ENCODE measurements around the gene VAC14.

The VAC14 gene

DNA sequence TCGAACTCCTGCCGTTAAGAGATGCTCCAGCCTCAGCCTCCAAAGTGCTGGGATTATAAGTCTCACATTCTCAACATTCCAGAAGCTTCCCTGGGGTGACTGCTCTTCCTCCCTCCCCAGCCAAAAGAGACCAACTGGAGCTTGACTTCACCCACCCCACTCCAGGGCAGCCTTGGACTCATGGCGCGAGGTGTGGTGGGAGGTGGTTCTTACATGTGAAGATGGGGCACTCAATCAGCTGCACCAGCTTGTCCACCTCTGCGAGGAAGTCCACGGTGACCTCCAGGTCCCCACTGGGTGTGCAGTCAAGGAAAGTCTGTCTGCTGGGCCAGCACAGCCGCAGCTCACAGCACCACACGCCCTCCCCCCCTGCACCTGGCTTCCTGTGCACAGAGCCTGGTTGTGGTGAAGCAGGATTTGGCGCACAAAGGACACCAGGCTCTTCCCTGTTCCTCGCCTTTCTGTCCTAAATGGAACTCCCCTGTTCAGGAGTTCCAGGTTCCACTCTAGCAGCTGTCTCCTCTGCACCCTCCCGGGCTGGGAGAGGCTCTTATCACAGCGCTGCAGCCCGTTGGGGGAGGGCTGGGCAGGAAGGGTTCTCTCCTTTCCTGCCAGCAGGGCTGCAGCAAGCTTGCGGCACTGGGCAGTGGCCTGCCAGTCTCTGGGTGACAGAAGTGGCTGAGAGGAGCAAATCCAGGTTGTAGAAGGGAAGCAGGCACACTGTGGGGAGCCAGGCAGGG is 105.5 kb downstream of the VAC14 start:
- TF ChIP-seq SIN3A (IDR thresholded peaks at IDR 0.05; ENCODE audit: borderline replicate concordance, insufficient read depth, low read length) (no peak), POLR2AphosphoS5 (IDR thresholded peaks at IDR 0.05; ENCODE audit: low read depth, low read length) (no peak), FOXP2 (optimal IDR thresholded peaks at IDR 0.05; ENCODE audit: borderline replicate concordance, extremely low read depth, extremely low read length, insufficient read depth) (no peak), TAF1 (IDR thresholded peaks at IDR 0.05; ENCODE audit: borderline replicate concordance, insufficient read depth, low read length) (no peak)
- TF ChIP-seq, protein P1, sequence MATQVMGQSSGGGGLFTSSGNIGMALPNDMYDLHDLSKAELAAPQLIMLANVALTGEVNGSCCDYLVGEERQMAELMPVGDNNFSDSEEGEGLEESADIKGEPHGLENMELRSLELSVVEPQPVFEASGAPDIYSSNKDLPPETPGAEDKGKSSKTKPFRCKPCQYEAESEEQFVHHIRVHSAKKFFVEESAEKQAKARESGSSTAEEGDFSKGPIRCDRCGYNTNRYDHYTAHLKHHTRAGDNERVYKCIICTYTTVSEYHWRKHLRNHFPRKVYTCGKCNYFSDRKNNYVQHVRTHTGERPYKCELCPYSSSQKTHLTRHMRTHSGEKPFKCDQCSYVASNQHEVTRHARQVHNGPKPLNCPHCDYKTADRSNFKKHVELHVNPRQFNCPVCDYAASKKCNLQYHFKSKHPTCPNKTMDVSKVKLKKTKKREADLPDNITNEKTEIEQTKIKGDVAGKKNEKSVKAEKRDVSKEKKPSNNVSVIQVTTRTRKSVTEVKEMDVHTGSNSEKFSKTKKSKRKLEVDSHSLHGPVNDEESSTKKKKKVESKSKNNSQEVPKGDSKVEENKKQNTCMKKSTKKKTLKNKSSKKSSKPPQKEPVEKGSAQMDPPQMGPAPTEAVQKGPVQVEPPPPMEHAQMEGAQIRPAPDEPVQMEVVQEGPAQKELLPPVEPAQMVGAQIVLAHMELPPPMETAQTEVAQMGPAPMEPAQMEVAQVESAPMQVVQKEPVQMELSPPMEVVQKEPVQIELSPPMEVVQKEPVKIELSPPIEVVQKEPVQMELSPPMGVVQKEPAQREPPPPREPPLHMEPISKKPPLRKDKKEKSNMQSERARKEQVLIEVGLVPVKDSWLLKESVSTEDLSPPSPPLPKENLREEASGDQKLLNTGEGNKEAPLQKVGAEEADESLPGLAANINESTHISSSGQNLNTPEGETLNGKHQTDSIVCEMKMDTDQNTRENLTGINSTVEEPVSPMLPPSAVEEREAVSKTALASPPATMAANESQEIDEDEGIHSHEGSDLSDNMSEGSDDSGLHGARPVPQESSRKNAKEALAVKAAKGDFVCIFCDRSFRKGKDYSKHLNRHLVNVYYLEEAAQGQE (IDR thresholded peaks at IDR 0.05; ENCODE audit: insufficient read depth in 1 of 2, low read depth in 2 of 2, low read length in 2 of 2), result no peak

- TF ChIP-seq TAF1 (IDR thresholded peaks at IDR 0.05; ENCODE audit: borderline replicate concordance, insufficient read depth, low read length), result no peak
- no peak for TF ChIP-seq FOXP2 (optimal IDR thresholded peaks at IDR 0.05; ENCODE audit: borderline replicate concordance, extremely low read depth, extremely low read length, insufficient read depth)
- TF ChIP-seq, protein P1 (IDR thresholded peaks at IDR 0.05; ENCODE audit: insufficient read depth in 1 of 2, low read depth in 2 of 2, low read length in 2 of 2), result no peak
These were observed 106.1 kb downstream of the VAC14 start for GRCh38 chr16:70694868-70695218.

GRCh38 chr16:70694088-70694867 is 106.7 kb downstream of the VAC14 start:
- TF ChIP-seq, protein P1 (IDR thresholded peaks at IDR 0.05; ENCODE audit: insufficient read depth in 1 of 2, low read depth in 2 of 2, low read length in 2 of 2), result no peak
- TF ChIP-seq FOXP2 (optimal IDR thresholded peaks at IDR 0.05; ENCODE audit: borderline replicate concordance, extremely low read depth, extremely low read length, insufficient read depth) (no peak), TAF1 (IDR thresholded peaks at IDR 0.05; ENCODE audit: borderline replicate concordance, insufficient read depth, low read length) (no peak), SIN3A (IDR thresholded peaks at IDR 0.05; ENCODE audit: borderline replicate concordance, insufficient read depth, low read length) (no peak), POLR2AphosphoS5 (IDR thresholded peaks at IDR 0.05; ENCODE audit: low read depth, low read length) (no peak)

DNA sequence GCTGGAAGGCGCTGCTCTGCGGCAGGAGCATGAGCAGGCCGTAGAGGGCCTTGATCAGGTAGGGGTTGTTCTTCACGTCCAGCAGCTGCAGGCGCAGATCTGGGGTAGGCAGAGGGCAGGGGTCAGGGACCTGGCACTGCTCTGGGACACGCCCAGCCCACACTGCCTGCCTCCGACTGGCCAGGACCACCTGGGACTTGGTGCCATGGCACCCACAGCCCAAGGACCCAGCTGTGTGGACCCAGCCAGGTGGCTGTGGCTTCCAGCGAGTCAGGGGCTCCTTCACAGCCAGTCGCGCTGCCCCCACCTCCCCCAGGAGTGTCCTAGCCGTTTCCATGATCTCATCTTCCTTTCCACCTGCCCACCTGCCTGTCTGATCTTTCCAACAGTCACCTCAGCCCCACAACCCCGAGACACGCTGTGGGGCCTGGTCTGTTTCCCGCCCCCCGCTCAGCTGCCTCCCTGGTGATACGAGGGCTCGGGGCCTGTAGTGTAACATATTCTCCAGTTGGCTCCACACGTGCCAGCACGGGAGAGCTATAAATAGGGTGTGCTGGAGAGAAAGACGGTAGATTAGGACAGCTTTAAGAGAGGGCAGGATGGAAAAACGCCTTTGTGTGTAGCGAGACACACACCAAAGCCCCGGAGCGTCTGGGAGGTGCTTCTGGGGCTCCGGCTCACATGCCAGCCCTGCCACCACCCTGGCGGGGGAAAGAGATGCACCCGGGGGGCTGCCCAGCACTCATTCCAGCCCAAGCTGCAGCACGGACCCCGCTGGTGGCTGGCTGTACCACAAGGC is 107.9 kb downstream of the VAC14 start:
- TF ChIP-seq FOXP2 (optimal IDR thresholded peaks at IDR 0.05; ENCODE audit: borderline replicate concordance, extremely low read depth, extremely low read length, insufficient read depth) (no peak), POLR2AphosphoS5 (IDR thresholded peaks at IDR 0.05; ENCODE audit: low read depth, low read length) (no peak), TAF1 (IDR thresholded peaks at IDR 0.05; ENCODE audit: borderline replicate concordance, insufficient read depth, low read length) (no peak), SIN3A (IDR thresholded peaks at IDR 0.05; ENCODE audit: borderline replicate concordance, insufficient read depth, low read length) (no peak)
- TF ChIP-seq, protein P1 (IDR thresholded peaks at IDR 0.05; ENCODE audit: insufficient read depth in 1 of 2, low read depth in 2 of 2, low read length in 2 of 2), result no peak
